GM13976 (cell line): ENCODE measurements around the gene RBPJL.
A peak's percentile ranks its signal among the peaks of the same experiment; 100 is the strongest.

Experiments
- DNase-seq: peaks from one replicate; pipeline ENCODE4 v3.0.0; 2012; ENCODE audit warnings: low spot score
- in situ Hi-C: fragments of 300-500 bp; cut with MboI; formaldehyde crosslinking; loops from one replicate; pipeline ENCODE4 v1.12.0; 2022; ENCODE audit warnings: low sequenced_read_pairs, mixed read lengths, inconsistent platforms; ENCODE audit not compliant: unreplicated experiment
- TF ChIP-seq, protein P1 (sequence below): IDR thresholded peaks from 2 replicates; pipeline ENCODE4 v1.5.1; 2012; ENCODE audit warnings: borderline replicate concordance, mild to moderate bottlenecking; ENCODE audit not compliant: insufficient read depth; ENCODE audit errors: extremely low read depth, missing control alignments, control extremely low read depth

Gene RBPJL, protein sequence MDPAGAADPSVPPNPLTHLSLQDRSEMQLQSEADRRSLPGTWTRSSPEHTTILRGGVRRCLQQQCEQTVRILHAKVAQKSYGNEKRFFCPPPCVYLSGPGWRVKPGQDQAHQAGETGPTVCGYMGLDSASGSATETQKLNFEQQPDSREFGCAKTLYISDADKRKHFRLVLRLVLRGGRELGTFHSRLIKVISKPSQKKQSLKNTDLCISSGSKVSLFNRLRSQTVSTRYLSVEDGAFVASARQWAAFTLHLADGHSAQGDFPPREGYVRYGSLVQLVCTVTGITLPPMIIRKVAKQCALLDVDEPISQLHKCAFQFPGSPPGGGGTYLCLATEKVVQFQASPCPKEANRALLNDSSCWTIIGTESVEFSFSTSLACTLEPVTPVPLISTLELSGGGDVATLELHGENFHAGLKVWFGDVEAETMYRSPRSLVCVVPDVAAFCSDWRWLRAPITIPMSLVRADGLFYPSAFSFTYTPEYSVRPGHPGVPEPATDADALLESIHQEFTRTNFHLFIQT

DNA sequence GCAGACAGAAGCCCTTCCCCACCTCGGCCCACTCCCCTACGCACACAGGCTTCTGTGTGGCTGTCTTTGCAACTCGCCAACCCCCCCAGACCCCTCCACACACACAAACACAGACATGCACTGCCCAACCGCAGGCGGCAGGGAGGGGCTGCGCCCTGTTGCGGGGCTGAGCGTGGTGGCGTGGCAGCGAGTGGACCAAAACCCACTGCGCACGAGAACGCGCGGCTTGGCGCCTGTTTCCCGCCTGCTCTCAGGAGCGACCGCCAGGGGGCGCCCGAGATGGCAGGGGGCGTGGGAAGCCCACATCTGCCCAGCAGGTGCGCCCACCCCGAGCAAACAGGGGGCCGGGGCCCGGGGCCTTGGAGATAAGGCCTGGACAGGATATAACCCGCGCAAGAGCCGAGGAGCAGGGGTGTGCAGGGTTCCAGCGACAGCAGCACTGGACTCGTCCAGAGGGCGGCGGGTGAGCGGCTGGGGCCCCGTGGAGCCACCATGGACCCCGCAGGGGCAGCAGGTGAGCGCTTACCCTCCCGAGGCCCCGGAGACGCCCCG lies at the start of gene RBPJL:
Gene RBPJL, plus strand, starts transcription at position 410 of the 552 bp plus-strand sequence. Its CDS starts 83 bp downstream, at position 493.
- TF ChIP-seq, protein P1, sequence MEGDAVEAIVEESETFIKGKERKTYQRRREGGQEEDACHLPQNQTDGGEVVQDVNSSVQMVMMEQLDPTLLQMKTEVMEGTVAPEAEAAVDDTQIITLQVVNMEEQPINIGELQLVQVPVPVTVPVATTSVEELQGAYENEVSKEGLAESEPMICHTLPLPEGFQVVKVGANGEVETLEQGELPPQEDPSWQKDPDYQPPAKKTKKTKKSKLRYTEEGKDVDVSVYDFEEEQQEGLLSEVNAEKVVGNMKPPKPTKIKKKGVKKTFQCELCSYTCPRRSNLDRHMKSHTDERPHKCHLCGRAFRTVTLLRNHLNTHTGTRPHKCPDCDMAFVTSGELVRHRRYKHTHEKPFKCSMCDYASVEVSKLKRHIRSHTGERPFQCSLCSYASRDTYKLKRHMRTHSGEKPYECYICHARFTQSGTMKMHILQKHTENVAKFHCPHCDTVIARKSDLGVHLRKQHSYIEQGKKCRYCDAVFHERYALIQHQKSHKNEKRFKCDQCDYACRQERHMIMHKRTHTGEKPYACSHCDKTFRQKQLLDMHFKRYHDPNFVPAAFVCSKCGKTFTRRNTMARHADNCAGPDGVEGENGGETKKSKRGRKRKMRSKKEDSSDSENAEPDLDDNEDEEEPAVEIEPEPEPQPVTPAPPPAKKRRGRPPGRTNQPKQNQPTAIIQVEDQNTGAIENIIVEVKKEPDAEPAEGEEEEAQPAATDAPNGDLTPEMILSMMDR: peak; percentile 58
- in situ Hi-C loops: no loop called here
- peak; percentile 71 for DNase-seq

DNA sequence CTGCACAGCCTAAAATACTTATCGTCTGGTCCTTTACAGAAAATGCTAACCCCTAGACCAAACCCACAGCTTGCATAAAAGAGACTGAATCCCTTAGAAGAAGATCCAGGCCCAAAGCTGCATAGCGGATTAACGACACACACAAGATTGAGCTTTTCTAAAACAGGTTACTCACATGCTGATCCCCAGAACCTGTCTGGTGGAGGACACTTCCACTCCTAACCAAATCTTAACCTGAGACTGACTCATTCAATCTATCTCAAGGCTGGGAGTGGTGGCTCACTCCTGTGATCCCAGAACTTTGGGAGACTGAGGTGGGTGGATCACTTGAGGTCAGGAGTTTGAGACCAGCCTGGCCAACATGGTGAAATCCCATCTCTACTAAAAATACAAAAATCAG lies 49.5 kb upstream of the RBPJL start:
- in situ Hi-C loops: no loop called here
- no peak for DNase-seq

DNA sequence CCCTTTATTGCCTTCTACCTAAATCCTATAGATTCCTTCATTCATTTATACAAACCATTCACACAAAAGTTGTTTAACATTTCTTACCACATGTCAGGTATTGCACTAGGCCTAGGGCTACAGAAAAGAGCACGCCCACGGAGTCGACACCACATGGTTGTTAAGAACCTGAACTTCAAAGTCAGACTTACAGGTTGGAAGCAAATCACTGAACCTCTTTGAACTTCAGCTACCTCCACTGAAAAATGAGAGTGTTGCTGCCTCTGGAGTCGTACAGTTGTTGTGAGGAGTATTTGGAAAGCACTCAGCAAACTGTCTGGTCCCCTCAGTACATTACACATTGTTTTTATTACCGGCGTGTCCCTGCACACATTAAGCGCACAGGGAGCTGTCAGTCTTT lies 48.9 kb upstream of the RBPJL start:
- in situ Hi-C loops: no loop called here
- TF ChIP-seq, protein P1: no peak
- no peak for DNase-seq

More for the DNA sequence above, 49.5 kb upstream of the RBPJL start:
- TF ChIP-seq, protein P1: no peak

DNA sequence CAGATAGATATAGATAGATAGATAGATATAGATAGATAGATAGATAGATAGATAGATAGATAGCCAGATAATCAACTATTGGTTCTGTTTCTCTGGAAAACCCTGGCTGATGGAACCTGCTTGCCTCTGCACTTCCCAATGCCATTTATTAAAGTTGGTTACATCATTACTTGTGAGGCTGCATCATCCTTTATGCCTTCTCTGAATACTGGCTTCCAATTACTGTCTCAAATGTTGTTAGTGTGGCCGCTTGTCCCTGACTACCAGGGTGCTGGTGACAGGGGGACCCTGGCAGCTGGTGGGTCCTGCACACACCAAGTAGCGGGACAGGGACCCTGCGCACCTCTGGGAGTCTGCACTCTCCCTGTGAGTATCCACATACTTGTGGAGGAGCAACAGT lies 48.4 kb upstream of the RBPJL start:
- in situ Hi-C loops: no loop called here
- TF ChIP-seq, protein P1: no peak
- no peak for DNase-seq

DNA sequence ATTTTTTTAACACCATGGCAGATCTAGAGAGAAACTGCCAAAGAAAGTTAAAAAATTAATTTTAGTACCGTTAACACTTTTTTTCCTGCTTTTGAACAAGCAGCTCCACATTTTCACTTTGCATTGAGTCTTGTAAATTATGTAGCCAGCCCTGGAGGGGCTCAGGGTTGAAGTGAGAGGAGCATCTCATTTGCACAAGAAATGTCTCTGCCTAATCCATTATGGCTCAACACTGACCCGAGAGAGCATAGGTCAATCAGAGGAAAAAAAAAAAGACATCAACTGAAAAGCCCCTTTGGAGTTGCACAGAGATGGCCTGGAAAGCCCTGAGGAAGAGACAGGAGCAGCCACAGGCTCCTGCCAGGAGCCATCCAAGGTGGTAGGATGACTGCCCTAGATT lies 48.0 kb upstream of the RBPJL start:
- no peak for DNase-seq
- TF ChIP-seq, protein P1: no peak
- in situ Hi-C loops: no loop called here

DNA sequence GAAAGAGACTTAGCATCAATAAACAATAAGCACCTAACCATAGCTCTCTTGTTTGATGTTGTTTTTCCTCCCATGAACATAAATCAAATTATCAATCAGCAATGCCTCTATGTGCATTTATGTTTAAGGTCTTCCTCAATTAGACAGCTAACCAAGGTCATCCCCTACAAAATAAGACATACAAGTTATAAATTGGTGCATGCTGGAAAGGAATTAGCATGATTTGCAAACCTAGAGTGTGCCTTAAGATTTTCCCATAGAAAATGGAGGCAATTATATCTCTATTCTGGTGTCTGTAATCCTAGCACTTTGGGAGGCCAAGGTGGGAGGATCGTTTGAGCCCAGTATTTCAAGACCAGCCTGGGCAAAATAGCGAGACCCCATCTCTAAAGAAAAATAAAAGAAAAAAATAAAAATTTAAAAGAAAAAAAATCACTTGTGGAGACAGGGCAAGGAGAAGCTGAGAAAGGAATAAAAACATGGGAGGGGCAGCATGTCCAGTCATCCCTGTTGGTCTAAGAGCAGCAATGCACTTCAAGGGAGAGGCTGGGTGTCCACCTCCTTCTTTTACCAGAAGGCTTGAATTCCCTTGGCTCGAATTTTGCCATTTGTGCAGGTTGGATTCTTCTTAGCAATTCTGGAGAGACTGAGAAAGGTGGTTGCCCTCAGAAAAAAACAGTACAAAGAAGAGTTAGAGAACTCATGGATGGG lies 42.9 kb upstream of the RBPJL start:
- in situ Hi-C loops: no loop called here
- no peak for DNase-seq
- TF ChIP-seq, protein P1: no peak
